ENCODE measurements around the gene PPA1. TPM values are rescaled to one million over a fixed set of nuclear protein-coding genes. Genes with fewer than 3 reads are reported as not detected.
A peak's percentile ranks its signal among the peaks of the same experiment; 100 is the strongest.
"Not testable (repeated sequence)": the region's sequence is repeated elsewhere in the genome, so short reads cannot be mapped to it uniquely, and the experiment has no call there.

PPA1 gene
- total RNA-seq, 1 donor from 2014 or later, result 79.3 TPM

DNA sequence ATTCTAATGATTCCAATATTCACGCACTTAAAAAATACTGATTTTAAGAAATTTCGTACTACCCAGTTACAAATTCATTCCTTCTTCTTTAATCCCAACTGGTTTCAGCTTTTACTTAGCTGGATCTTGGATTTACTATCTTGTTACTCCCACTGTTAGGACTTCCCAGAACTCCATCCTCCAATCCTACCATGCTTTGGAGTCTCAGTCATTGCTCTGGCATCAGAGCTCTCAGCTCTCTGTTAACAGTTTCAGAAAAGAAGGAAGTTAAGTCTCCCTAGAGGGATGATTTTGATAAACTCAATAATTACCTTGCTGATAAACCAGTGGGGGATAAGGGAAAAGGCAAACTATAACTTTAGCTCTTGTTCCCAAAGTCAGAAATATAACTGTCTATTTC, 9.5 kb downstream of the PPA1 start:
- H3K4me3 ChIP-seq, result no peak overlapping the region
- no peaks in the 10 kb centered on the region for H3K27me3 ChIP-seq
- no peak overlapping the region for H3K27ac ChIP-seq
- no peaks in the 10 kb centered on the region for H3K9me3 ChIP-seq
- no peak for DNase-seq (ENCODE audit: extremely low spot score in 2 of 2)
- intact Hi-C loops (cut with DNase I), result no loop called here
- no peak for TF ChIP-seq POLR2AphosphoS5 (IDR thresholded peaks at IDR 0.05; ENCODE audit: insufficient read depth in 1 of 2, low read depth in 1 of 2)
- TF ChIP-seq, protein P1, sequence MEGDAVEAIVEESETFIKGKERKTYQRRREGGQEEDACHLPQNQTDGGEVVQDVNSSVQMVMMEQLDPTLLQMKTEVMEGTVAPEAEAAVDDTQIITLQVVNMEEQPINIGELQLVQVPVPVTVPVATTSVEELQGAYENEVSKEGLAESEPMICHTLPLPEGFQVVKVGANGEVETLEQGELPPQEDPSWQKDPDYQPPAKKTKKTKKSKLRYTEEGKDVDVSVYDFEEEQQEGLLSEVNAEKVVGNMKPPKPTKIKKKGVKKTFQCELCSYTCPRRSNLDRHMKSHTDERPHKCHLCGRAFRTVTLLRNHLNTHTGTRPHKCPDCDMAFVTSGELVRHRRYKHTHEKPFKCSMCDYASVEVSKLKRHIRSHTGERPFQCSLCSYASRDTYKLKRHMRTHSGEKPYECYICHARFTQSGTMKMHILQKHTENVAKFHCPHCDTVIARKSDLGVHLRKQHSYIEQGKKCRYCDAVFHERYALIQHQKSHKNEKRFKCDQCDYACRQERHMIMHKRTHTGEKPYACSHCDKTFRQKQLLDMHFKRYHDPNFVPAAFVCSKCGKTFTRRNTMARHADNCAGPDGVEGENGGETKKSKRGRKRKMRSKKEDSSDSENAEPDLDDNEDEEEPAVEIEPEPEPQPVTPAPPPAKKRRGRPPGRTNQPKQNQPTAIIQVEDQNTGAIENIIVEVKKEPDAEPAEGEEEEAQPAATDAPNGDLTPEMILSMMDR (IDR thresholded peaks at IDR 0.05), result no peak
- no peak for TF ChIP-seq POLR2A (IDR thresholded peaks at IDR 0.05)
- H3K4me1 ChIP-seq, result peaks cover 28% of the 10 kb centered on the region
- H3K36me3 ChIP-seq, result no peaks in the 10 kb centered on the region

DNA sequence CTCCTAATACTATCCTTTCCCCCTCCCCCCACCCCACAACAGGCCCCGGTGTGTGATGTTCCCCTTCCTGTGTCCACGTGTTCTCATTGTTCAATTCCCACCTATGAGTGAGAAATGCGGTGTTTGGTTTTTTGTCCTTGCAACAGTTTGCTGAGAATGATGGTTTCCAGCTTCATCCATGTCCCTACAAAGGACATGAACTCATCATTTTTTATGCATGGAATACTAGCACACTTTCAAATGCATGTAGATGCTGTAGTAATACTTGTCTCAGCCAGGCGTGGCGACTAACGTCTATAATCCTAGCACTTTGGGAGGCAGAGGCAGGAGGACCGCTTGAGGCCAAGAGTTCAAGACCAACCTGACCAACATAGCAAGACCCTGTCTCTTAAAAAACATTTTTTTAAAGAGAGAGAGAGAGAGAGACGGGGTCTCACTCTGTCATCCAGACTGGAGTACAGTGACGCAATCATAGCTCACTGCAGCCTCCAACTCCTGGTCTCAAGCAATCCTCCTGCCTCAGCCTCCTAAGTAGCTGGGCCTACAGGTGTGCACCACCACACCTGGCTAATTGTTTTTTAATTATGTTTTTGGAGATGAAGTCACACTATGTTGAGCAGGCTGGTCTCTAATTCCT, 10.3 kb downstream of the PPA1 start:
- intact Hi-C loops (cut with DNase I); H3K27ac ChIP-seq: not testable (repeated sequence)

DNA sequence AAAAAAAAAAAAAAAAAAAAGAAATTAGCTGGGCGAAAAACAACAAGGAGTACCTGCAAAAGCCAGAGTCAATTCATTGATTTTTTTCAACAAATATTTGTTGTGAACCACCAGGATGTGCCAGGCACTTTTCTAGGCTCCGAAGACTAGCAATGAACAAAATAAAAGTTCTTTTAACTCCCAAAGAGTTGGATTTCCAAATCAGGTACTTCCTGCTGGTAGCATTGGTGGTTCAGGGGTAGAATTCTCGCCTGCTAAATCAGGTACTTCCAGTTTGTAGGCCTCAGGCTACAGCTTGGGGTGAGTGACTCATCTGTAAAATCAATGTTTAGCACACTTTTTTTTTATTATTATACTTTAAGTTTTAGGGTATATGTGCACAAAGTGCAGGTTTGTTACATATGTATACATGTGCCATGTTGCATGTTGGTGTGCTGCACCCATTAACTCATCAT, 10.9 kb downstream of the PPA1 start:
- no peak for DNase-seq (ENCODE audit: extremely low spot score in 2 of 2)
- no peaks in the 10 kb centered on the region for H3K9me3 ChIP-seq
- TF ChIP-seq, protein P1 (IDR thresholded peaks at IDR 0.05), result no peak
- TF ChIP-seq POLR2AphosphoS5 (IDR thresholded peaks at IDR 0.05; ENCODE audit: insufficient read depth in 1 of 2, low read depth in 1 of 2), result no peak
- TF ChIP-seq POLR2A (IDR thresholded peaks at IDR 0.05), result no peak
- no peak overlapping the region for H3K27ac ChIP-seq
- H3K4me1 ChIP-seq, result peaks cover 14% of the 10 kb centered on the region
- H3K36me3 ChIP-seq, result peaks cover 0 to 6% of the 10 kb centered on the region in 2 donors
- no peaks in the 10 kb centered on the region for H3K27me3 ChIP-seq
- H3K4me3 ChIP-seq, result no peak overlapping the region
- intact Hi-C loops (cut with DNase I), result no loop called here

More for the DNA sequence above, 10.3 kb downstream of the PPA1 start:
- H3K4me1 ChIP-seq, result peaks cover 20% of the 10 kb centered on the region
- not testable (repeated sequence) for DNase-seq (ENCODE audit: extremely low spot score in 2 of 2); H3K9me3 ChIP-seq; H3K36me3 ChIP-seq; H3K27me3 ChIP-seq; H3K4me3 ChIP-seq

DNA sequence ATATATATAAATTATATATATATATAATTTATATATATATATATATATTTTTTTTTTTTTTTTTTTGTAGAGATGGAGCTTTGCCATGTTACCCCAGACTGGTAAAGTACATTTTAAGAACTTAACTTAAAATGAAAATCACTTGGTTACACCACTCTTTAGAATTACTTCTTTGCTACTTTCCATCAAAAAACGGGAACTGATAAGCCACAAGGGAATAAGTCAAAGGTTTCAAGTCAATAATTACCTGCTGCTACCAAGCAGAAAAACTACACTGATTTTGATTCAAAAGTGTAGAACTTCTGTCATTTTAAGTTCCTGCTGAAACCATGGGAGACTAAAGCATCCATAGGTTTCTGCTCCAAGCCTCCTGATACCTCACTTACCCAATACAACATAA, 12.2 kb downstream of the PPA1 start:
- DNase-seq (ENCODE audit: extremely low spot score in 2 of 2), result no peak
- peak overlapping the region; percentile 69 for H3K27ac ChIP-seq
- no peak for TF ChIP-seq POLR2A (IDR thresholded peaks at IDR 0.05)
- TF ChIP-seq, protein P1 (IDR thresholded peaks at IDR 0.05), result no peak
- TF ChIP-seq POLR2AphosphoS5 (IDR thresholded peaks at IDR 0.05; ENCODE audit: insufficient read depth in 1 of 2, low read depth in 1 of 2), result no peak
- H3K4me1 ChIP-seq, result peaks cover 10% of the 10 kb centered on the region
- intact Hi-C loops (cut with DNase I), result loop anchor here (2.0 kb wide), 1 partner anchor 144 kb away; no protein-coding TSS in a partner anchor
- no peak overlapping the region for H3K4me3 ChIP-seq
- H3K36me3 ChIP-seq, result peaks cover 0 to 16% of the 10 kb centered on the region in 2 donors
- no peaks in the 10 kb centered on the region for H3K9me3 ChIP-seq
- H3K27me3 ChIP-seq, result no peaks in the 10 kb centered on the region

DNA sequence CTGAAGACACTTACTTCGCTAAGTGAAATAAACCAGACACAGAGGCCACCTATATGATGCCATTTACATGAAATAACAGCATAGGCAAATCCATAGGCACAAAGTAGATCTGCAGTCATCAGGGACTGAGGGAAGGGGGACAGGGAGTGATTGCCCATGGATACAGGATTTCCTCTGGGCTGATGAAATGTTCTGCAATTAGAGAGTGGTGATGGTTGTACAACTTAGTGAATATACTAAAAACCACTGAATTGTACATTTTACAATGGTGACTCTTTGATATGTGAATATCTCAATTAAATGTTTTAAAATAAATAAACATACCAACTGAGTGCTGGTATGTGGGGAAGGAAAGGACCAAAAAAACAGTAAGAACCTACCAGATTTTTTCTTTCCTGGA, 20.4 kb downstream of the PPA1 start:
- TF ChIP-seq POLR2A (IDR thresholded peaks at IDR 0.05) (no peak), POLR2AphosphoS5 (IDR thresholded peaks at IDR 0.05; ENCODE audit: insufficient read depth in 1 of 2, low read depth in 1 of 2) (no peak)
- TF ChIP-seq, protein P1 (IDR thresholded peaks at IDR 0.05), result no peak
- Histone ChIP-seq H3K4me1 (no peaks in the 10 kb centered on the region), H3K4me3 (no peak overlapping the region), H3K27ac (no peak overlapping the region), H3K27me3 (no peaks in the 10 kb centered on the region), H3K9me3 (no peaks in the 10 kb centered on the region), H3K36me3 (peaks cover 0 to 54% of the 10 kb centered on the region in 2 donors)
- no peak for DNase-seq (ENCODE audit: extremely low spot score in 2 of 2)
- intact Hi-C loops (cut with DNase I), result no loop called here
